ENCODE data around the gene IPO9.

IPO9 gene

GRCh38 chr1:201783572-201783971, 45.4 kb upstream of the IPO9 start:
- Histone ChIP-seq H3K79me2 (ENCODE audit: insufficient read depth, low read length) (no peaks in the 10 kb centered on the region), H3K4me1 (ENCODE audit: insufficient read depth, low read length, severe bottlenecking) (no peaks in the 10 kb centered on the region), H3K36me3 (ENCODE audit: insufficient read depth, low read length) (no peaks in the 10 kb centered on the region), H4K20me1 (ENCODE audit: insufficient read depth, low read length) (no peaks in the 10 kb centered on the region), H3F3A (ENCODE audit: insufficient read depth, low read length) (no peaks in the 10 kb centered on the region), H2AFZ (ENCODE audit: low read length) (no peak overlapping the region), H3K9me3 (ENCODE audit: low read length) (no peaks in the 10 kb centered on the region), H3K9me2 (ENCODE audit: low read depth, low read length) (no peaks in the 10 kb centered on the region), H3K9ac (ENCODE audit: low read length) (no peak overlapping the region), H3K4me3 (ENCODE audit: low read depth, low read length, poor library complexity, severe bottlenecking) (no peak overlapping the region), H3K27ac (ENCODE audit: low read depth, low read length, poor library complexity, severe bottlenecking) (no peak overlapping the region), H3K4me2 (ENCODE audit: low read length) (no peak overlapping the region), H3K27me3 (ENCODE audit: insufficient read depth, low read length) (no peaks in the 10 kb centered on the region)
- TF ChIP-seq EZH2 (IDR thresholded peaks at IDR 0.05; ENCODE audit: borderline replicate concordance, low read length) (no peak), CTCF (IDR thresholded peaks at IDR 0.05; ENCODE audit: low read length) (no peak)

GRCh38 chr1:201785291-201785690, 43.7 kb upstream of the IPO9 start:
- Histone ChIP-seq H3K9ac (ENCODE audit: low read length) (no peak overlapping the region), H3K4me1 (ENCODE audit: insufficient read depth, low read length, severe bottlenecking) (no peaks in the 10 kb centered on the region), H3F3A (ENCODE audit: insufficient read depth, low read length) (no peaks in the 10 kb centered on the region), H3K27me3 (ENCODE audit: insufficient read depth, low read length) (no peaks in the 10 kb centered on the region), H3K9me3 (ENCODE audit: low read length) (no peaks in the 10 kb centered on the region), H3K27ac (ENCODE audit: low read depth, low read length, poor library complexity, severe bottlenecking) (no peak overlapping the region), H2AFZ (ENCODE audit: low read length) (no peak overlapping the region), H3K4me3 (ENCODE audit: low read depth, low read length, poor library complexity, severe bottlenecking) (no peak overlapping the region), H3K36me3 (ENCODE audit: insufficient read depth, low read length) (no peaks in the 10 kb centered on the region), H3K9me2 (ENCODE audit: low read depth, low read length) (no peaks in the 10 kb centered on the region), H4K20me1 (ENCODE audit: insufficient read depth, low read length) (no peaks in the 10 kb centered on the region), H3K4me2 (ENCODE audit: low read length) (no peak overlapping the region), H3K79me2 (ENCODE audit: insufficient read depth, low read length) (no peaks in the 10 kb centered on the region)
- TF ChIP-seq EZH2 (IDR thresholded peaks at IDR 0.05; ENCODE audit: borderline replicate concordance, low read length) (no peak), CTCF (IDR thresholded peaks at IDR 0.05; ENCODE audit: low read length) (no peak)

GRCh38 chr1:201786824-201787223, 42.1 kb upstream of the IPO9 start:
- Histone ChIP-seq H3K4me2 (ENCODE audit: low read length) (no peak overlapping the region), H3K9me3 (ENCODE audit: low read length) (no peaks in the 10 kb centered on the region), H3K27ac (ENCODE audit: low read depth, low read length, poor library complexity, severe bottlenecking) (no peak overlapping the region), H3K9ac (ENCODE audit: low read length) (no peak overlapping the region), H3K4me3 (ENCODE audit: low read depth, low read length, poor library complexity, severe bottlenecking) (no peak overlapping the region), H4K20me1 (ENCODE audit: insufficient read depth, low read length) (no peaks in the 10 kb centered on the region), H3K4me1 (ENCODE audit: insufficient read depth, low read length, severe bottlenecking) (no peaks in the 10 kb centered on the region), H3F3A (ENCODE audit: insufficient read depth, low read length) (no peaks in the 10 kb centered on the region), H3K27me3 (ENCODE audit: insufficient read depth, low read length) (no peaks in the 10 kb centered on the region), H3K9me2 (ENCODE audit: low read depth, low read length) (no peaks in the 10 kb centered on the region), H3K36me3 (ENCODE audit: insufficient read depth, low read length) (no peaks in the 10 kb centered on the region), H2AFZ (ENCODE audit: low read length) (no peak overlapping the region), H3K79me2 (ENCODE audit: insufficient read depth, low read length) (no peaks in the 10 kb centered on the region)
- no peak for TF ChIP-seq EZH2 (IDR thresholded peaks at IDR 0.05; ENCODE audit: borderline replicate concordance, low read length)
- TF ChIP-seq CTCF (IDR thresholded peaks at IDR 0.05; ENCODE audit: low read length), result no peak
